Neuronal stem cell (in vitro differentiated cells): Measurements from ENCODE around the gene MROH8.

Experiments
- DNase-seq: peaks from one replicate; pipeline ENCODE4 v3.0.0-alpha.2; 2013; ENCODE audit warnings: low spot score
- H2AFZ ChIP-seq: one replicate; pipeline ENCODE4 v1.6.1; 2013; ENCODE audit warnings: mild to moderate bottlenecking, low read length, inconsistent platforms
- H2AK5ac ChIP-seq: 2 replicates; pipeline ENCODE4 v1.6.1; 2013; ENCODE audit warnings: low read depth, mild to moderate bottlenecking, inconsistent platforms, low read length, moderate library complexity, mixed read lengths
- H2BK120ac ChIP-seq: 2 replicates; pipeline ENCODE4 v1.6.1; 2013; ENCODE audit warnings: low read depth, mild to moderate bottlenecking, inconsistent platforms, low read length, moderate library complexity, mixed read lengths
- H2BK12ac ChIP-seq: one replicate; pipeline ENCODE4 v1.6.1; 2013; ENCODE audit warnings: low read length, inconsistent platforms
- H2BK15ac ChIP-seq: 2 replicates; pipeline ENCODE4 v1.6.1; 2013; ENCODE audit warnings: mild to moderate bottlenecking, low read length, inconsistent platforms, mixed read lengths
- H2BK5ac ChIP-seq: one replicate; pipeline ENCODE4 v1.6.1; 2013; ENCODE audit warnings: inconsistent platforms, mild to moderate bottlenecking, low read length, moderate library complexity
- H3K14ac ChIP-seq: one replicate; pipeline ENCODE4 v1.6.1; 2013; ENCODE audit warnings: low read length, inconsistent platforms
- H3K18ac ChIP-seq: 2 replicates; pipeline ENCODE4 v1.6.1; 2013; ENCODE audit warnings: low read length, inconsistent platforms
- H3K23ac ChIP-seq: 2 replicates; pipeline ENCODE4 v1.6.1; 2013; ENCODE audit warnings: low read depth, mild to moderate bottlenecking, mixed read lengths, low read length, inconsistent platforms; ENCODE audit not compliant: poor library complexity
- H3K27ac ChIP-seq: replicated peaks from 3 replicates; pipeline ENCODE4 v1.5.1; 2013; ENCODE audit warnings: low read length, inconsistent platforms
- H3K27me3 ChIP-seq, 3 experiments: 2 replicates each; pipeline ENCODE4 v1.6.1; 2013; ENCODE audit warnings: low read length in 3 of 3, mild to moderate bottlenecking in 2 of 3, inconsistent platforms in 1 of 3, low read depth in 1 of 3, mixed read lengths in 1 of 3, moderate library complexity in 1 of 3; ENCODE audit not compliant: control insufficient read depth in 3 of 3, insufficient read depth in 3 of 3
- H3K36me3 ChIP-seq, 2 donors: replicated peaks in 1 of 2; 2 replicates each; pipeline ENCODE4 v1.6.1; 2013; ENCODE audit warnings: low read length in 2 of 2; ENCODE audit not compliant: control insufficient read depth in 2 of 2, insufficient read depth in 2 of 2
- H3K4ac ChIP-seq: 2 replicates; pipeline ENCODE4 v1.6.1; 2013; ENCODE audit warnings: inconsistent platforms, mild to moderate bottlenecking, low read length, moderate library complexity
- H3K4me1 ChIP-seq, 2 donors: 1 replicate in 1 of 2; 2 replicates in 1 of 2; pipeline ENCODE4 v1.6.1; 2013; ENCODE audit warnings: low read length in 2 of 2, low read depth in 1 of 2; ENCODE audit not compliant: control insufficient read depth in 2 of 2, insufficient read depth in 1 of 2
- H3K4me2 ChIP-seq: one replicate; pipeline ENCODE4 v1.6.1; 2013; ENCODE audit warnings: mild to moderate bottlenecking, low read length, inconsistent platforms; ENCODE audit not compliant: insufficient read depth, poor library complexity, severe bottlenecking
- H3K4me3 ChIP-seq, 2 donors: 2 replicates each; pipeline ENCODE4 v1.5.1; 2013; ENCODE audit warnings: low read length in 2 of 2, mild to moderate bottlenecking in 2 of 2, inconsistent platforms in 1 of 2, moderate library complexity in 1 of 2
- H3K79me1 ChIP-seq: one replicate; pipeline ENCODE4 v1.6.1; 2013; ENCODE audit warnings: low read depth, mild to moderate bottlenecking, inconsistent platforms, low read length, moderate library complexity
- H3K9ac ChIP-seq: one replicate; pipeline ENCODE4 v1.6.1; 2013; ENCODE audit warnings: mild to moderate bottlenecking, low read depth, low read length, inconsistent platforms; ENCODE audit not compliant: poor library complexity
- H3K9me3 ChIP-seq, 2 donors: replicated peaks in 1 of 2; 2 replicates each; pipeline versions ENCODE3 to v1.6.1; 2013; ENCODE audit warnings: low read length in 2 of 2, mild to moderate bottlenecking in 2 of 2, inconsistent platforms in 1 of 2, low read depth in 1 of 2, mixed read lengths in 1 of 2, moderate library complexity in 1 of 2; ENCODE audit not compliant: control insufficient read depth in 2 of 2, insufficient read depth in 1 of 2
- H4K8ac ChIP-seq: one replicate; pipeline ENCODE4 v1.6.1; 2013; ENCODE audit warnings: low read depth, mild to moderate bottlenecking, inconsistent platforms, low read length, moderate library complexity
- H4K91ac ChIP-seq: one replicate; pipeline ENCODE4 v1.6.1; 2013; ENCODE audit warnings: low read length, low read depth, mild to moderate bottlenecking, inconsistent platforms; ENCODE audit not compliant: poor library complexity
- WGBS, 2 donors: extraction: QIAGEN DNeasy Blood & Tissue Kit; methylation state at CpG; one replicate each; pipeline ENCODE4 v1.1.7; 2013; ENCODE audit warnings: missing lambda C conversion rate in 2 of 2, mixed read lengths in 1 of 2; ENCODE audit not compliant: insufficient read length in 2 of 2, insufficient replicate concordance in 1 of 2; ENCODE audit errors: extremely low coverage in 2 of 2; 5-methylcytosine and 5-hydroxymethylcytosine counted together

Gene MROH8

DNA sequence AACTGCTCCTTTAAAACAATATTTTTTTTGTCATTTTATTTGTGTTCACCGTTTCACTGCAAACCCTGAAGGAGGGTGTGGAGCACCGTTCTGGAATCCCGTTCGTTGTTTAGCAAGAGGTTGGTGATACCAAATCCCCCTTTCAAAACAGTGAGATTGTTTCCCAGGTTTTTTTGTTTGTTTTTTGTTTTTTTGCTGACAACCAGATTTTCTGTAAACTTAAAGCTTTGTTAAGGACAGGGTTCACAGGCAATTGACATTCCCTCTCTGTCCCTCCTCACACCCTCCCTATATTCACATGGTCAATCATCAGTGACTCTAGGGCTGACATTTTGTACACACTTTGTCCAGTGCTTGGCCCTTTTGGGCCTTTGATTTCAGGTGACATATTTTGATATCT, 21.0 kb upstream of the MROH8 start:
- Histone ChIP-seq H2BK120ac (no peak overlapping the region), H3K4me1 (peaks cover 20% of the 10 kb centered on the region in 2 donors), H3K27ac (no peak overlapping the region)

DNA sequence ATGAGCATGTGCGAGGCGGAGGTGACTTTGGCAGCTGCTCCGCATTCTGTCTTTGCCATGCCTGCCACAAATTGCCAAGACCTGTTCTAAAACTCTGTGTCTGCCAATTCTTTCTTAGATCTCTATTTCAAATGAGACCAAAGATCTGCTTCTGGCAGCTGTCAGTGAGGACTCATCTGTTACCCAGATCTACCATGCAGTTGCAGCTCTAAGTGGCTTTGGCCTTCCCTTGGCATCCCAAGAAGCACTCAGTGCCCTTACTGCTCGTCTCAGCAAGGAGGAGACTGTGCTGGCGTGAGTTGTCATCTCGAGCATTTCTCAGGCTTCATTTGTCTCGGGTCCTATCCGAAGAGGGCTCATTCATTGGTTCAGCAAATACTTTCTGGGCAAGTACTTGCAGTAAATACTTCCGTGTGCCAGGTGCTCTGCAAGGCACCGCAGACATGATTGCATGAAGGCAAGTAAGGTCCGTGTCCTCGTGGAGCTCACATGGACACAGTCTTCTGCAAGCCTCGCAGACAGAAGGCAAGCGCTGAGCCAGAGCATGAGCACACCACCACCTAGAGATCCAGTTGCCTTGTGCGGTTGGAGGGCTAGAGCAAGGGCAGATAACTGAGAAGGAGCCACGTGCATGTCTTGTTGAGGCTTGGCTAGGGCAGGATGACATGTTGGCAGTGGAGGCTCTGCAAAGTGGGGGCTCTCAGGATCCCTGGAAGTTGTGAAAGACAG, 19.7 kb upstream of the MROH8 start:
- no CpG with 5 or more reads among the region's 16 CpGs for WGBS, 2 donors
- no peak overlapping the region for H4K8ac ChIP-seq
- H3K4me2 ChIP-seq: no peak overlapping the region
- no peak overlapping the region for H3K4ac ChIP-seq
- no peak overlapping the region for H3K9ac ChIP-seq
- peaks cover 20 to 78% of the 10 kb centered on the region in 2 donors for H3K36me3 ChIP-seq
- H2BK12ac ChIP-seq: no peak overlapping the region
- H3K4me1 ChIP-seq: peaks cover 7 to 17% of the 10 kb centered on the region in 2 donors
- no peak overlapping the region for H2BK15ac ChIP-seq
- H3K27ac ChIP-seq: no peak overlapping the region
- no peak overlapping the region for H2AFZ ChIP-seq
- no peaks in the 10 kb centered on the region for H3K27me3 ChIP-seq
- no peak for DNase-seq
- no peak overlapping the region for H3K23ac ChIP-seq
- H2BK5ac ChIP-seq: no peak overlapping the region
- no peak overlapping the region for H3K18ac ChIP-seq
- no peak overlapping the region for H2BK120ac ChIP-seq
- no peak overlapping the region for H4K91ac ChIP-seq
- no peak overlapping the region for H2AK5ac ChIP-seq
- no peak overlapping the region for H3K14ac ChIP-seq
- H3K4me3 ChIP-seq: no peak overlapping the region
- no peaks in the 10 kb centered on the region for H3K9me3 ChIP-seq
- peaks cover 8% of the 10 kb centered on the region for H3K79me1 ChIP-seq

More for the DNA sequence above, 21.0 kb upstream of the MROH8 start:
- H2BK15ac ChIP-seq: no peak overlapping the region
- H2AFZ ChIP-seq: no peak overlapping the region
- no peak overlapping the region for H3K4me3 ChIP-seq
- H3K4ac ChIP-seq: no peak overlapping the region
- no peak overlapping the region for H2BK5ac ChIP-seq
- no peak overlapping the region for H4K8ac ChIP-seq
- no peak overlapping the region for H2AK5ac ChIP-seq
- peaks cover 23 to 89% of the 10 kb centered on the region in 2 donors for H3K36me3 ChIP-seq
- WGBS, 2 donors: no CpG with 5 or more reads among the region's 4 CpGs
- peaks cover 7% of the 10 kb centered on the region for H3K79me1 ChIP-seq
- H4K91ac ChIP-seq: no peak overlapping the region
- H3K18ac ChIP-seq: no peak overlapping the region
- H3K23ac ChIP-seq: no peak overlapping the region
- H2BK12ac ChIP-seq: no peak overlapping the region
- no peak overlapping the region for H3K14ac ChIP-seq
- H3K9me3 ChIP-seq: no peaks in the 10 kb centered on the region
- no peaks in the 10 kb centered on the region for H3K27me3 ChIP-seq
- no peak overlapping the region for H3K4me2 ChIP-seq
- no peak overlapping the region for H3K9ac ChIP-seq
- no peak for DNase-seq

DNA sequence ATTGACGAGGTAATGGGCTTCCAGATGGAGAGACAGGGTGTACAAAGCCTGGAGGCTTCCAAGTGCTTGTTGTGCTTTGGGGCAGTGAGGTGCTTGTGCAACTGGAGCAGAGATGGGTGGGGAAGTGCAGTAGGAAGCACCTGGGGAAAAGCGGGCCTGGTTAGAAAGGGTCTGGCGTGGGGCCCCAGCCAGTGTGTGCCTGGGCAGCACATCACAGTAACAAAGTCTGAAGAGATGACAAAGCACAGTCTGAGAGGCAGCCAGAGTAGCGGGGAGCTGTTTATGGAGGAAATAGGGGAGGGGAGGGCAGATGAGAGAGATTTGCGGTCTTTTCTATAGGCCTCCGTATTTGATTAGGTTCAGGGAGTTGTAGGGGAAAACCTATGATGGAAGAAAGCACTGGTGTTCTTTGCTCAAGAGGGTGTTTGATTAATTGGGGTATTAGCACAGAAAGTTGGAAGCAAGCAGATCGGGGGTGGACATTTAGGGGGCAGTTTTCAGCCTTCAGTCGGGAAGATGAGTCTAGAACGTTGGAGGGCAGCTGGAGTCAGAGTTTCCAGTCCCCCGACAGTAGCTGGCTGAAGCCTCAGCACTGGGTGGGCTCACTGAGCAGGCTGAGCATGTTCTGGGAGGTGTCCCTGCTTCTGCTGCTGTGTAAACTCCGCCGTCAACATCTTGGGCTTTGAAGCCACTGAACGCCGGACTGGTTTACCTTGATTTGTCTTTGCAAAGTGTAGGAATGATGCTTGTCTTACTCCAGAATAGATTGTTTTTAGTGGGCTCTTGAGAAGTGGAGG, 15.5 kb upstream of the MROH8 start:
- Histone ChIP-seq H3K4me1 (peaks cover 0 to 15% of the 10 kb centered on the region in 2 donors), H3K14ac (no peak overlapping the region), H2BK12ac (no peak overlapping the region), H4K8ac (no peak overlapping the region), H3K27ac (peak overlapping the region; percentile 75), H3K27me3 (no peaks in the 10 kb centered on the region), H2BK120ac (no peak overlapping the region), H3K4ac (no peak overlapping the region), H3K36me3 (peaks cover 19 to 65% of the 10 kb centered on the region in 2 donors), H4K91ac (no peak overlapping the region), H3K4me2 (no peak overlapping the region), H3K79me1 (peaks cover 13% of the 10 kb centered on the region), H2BK5ac (no peak overlapping the region), H3K23ac (no peak overlapping the region), H3K9ac (no peak overlapping the region), H3K18ac (peak overlapping the region; percentile 31), H2AFZ (no peak overlapping the region), H3K9me3 (no peaks in the 10 kb centered on the region), H2BK15ac (no peak overlapping the region), H3K4me3 (peak overlapping the region in 1 of 2 donors; percentile 8), H2AK5ac (no peak overlapping the region)
- no peak for DNase-seq
- no CpG with 5 or more reads among the region's 14 CpGs for WGBS, 2 donors

DNA sequence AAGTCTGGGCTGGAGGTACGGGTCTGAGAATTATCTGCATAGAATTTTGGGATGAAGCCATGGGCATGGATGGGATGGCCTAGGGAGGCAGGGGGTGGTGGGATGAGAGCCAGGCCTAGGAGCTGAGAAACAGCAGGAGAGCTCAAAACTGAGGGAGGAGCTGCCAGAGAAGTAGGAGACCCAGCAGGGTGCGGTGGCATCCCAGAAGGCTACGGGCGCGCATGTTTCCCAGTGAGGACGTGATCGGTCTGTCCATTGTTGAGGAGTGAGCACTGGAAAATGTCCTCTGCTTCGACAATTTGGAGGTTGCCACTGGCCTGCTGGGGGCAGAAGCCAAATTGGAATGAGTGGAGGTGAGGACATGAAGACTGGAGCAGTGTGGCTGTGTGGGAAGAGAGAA, 14.5 kb upstream of the MROH8 start:
- Histone ChIP-seq H4K91ac (no peak overlapping the region), H3K14ac (no peak overlapping the region), H3K27me3 (no peaks in the 10 kb centered on the region), H3K9me3 (no peaks in the 10 kb centered on the region), H2BK12ac (no peak overlapping the region), H3K27ac (no peak overlapping the region), H3K4ac (no peak overlapping the region), H3K36me3 (peaks cover 15 to 65% of the 10 kb centered on the region in 2 donors), H3K4me3 (peak overlapping the region in 1 of 2 donors; percentile 33), H3K23ac (no peak overlapping the region), H2BK5ac (no peak overlapping the region), H3K4me1 (peaks cover 0 to 15% of the 10 kb centered on the region in 2 donors), H2AK5ac (peak overlapping the region; percentile 71), H4K8ac (no peak overlapping the region), H3K79me1 (peaks cover 15% of the 10 kb centered on the region), H2BK15ac (no peak overlapping the region), H3K4me2 (no peak overlapping the region), H3K18ac (peak overlapping the region; percentile 36), H3K9ac (no peak overlapping the region), H2AFZ (no peak overlapping the region), H2BK120ac (no peak overlapping the region)
- WGBS, 2 donors: no CpG with 5 or more reads among the region's 8 CpGs
- no peak for DNase-seq
